SK-MEL-5 (cell line): ENCODE results near the gene D2HGDH. TPM values are rescaled to one million over a fixed set of nuclear protein-coding genes. Genes with fewer than 3 reads are reported as not detected.
"Not testable (repeated sequence)": the region's sequence is repeated elsewhere in the genome, so short reads cannot be mapped to it uniquely, and the experiment has no call there.

Source experiments
- DNase-seq: peaks from one replicate; pipeline ENCODE4 v3.0.0-alpha.2; 2016; ENCODE audit warnings: low read depth, low spot score
- in situ Hi-C: cut with HindIII; loops from 2 replicates; pipeline ENCODE4 v1.10.0; 2016; ENCODE audit warnings: low sequenced_read_pairs, high pct_unique_total_duplicates, low pct_unique_long_range_greater_than_20kb
- total RNA-seq: library from RNA; depleted of rRNA; stranded (reverse); fragments of >200 nt; shearing (Covaris generic); gene quantifications from 2 replicates; pipeline ENCODE4 v1.2.3, GENCODE V29; 2014

The D2HGDH gene
- total RNA-seq, 1 experiment from 2014 or later, result 8.8 TPM

DNA sequence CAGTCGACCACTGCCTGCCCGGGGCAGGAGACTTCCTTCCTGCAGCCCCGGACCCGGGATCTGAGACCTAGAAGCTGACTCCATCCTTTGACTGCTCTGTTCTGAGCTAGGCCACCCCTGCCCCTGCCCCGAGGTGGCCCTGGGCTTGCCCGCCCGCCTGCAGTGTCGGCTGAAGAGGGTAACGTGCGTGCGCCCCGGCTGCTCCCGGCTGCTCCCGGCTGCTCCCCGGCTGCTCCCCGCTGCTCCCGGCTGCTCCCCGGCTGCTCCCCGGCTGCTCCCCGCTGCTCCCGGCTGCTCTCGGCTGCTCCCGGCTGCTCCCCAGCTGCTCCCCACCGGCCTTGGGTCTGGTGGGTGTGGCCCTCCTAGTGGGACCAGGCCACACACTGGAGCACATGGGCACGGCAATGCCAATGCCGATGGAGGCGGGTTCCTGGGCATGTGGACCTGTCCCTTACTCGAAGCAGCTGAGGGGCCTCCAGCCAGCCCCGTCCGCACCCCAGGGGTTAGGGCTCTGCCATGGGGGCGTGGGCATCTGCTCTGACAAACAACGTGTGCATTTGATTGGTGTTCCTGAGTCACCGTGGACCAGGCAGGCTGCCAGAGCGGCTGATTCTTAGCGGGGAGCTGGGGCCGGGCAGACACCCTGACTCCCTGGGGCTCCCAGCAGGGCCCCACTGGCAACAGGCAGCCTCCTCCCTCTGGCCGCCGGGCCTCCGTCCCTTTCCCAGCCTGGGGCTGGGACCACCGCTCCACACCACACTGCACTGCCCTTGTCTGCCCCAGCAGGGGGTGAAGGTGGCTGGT is 40.2 kb downstream of the D2HGDH start:
- DNase-seq, result no peak
- in situ Hi-C loops, result no loop called here

DNA sequence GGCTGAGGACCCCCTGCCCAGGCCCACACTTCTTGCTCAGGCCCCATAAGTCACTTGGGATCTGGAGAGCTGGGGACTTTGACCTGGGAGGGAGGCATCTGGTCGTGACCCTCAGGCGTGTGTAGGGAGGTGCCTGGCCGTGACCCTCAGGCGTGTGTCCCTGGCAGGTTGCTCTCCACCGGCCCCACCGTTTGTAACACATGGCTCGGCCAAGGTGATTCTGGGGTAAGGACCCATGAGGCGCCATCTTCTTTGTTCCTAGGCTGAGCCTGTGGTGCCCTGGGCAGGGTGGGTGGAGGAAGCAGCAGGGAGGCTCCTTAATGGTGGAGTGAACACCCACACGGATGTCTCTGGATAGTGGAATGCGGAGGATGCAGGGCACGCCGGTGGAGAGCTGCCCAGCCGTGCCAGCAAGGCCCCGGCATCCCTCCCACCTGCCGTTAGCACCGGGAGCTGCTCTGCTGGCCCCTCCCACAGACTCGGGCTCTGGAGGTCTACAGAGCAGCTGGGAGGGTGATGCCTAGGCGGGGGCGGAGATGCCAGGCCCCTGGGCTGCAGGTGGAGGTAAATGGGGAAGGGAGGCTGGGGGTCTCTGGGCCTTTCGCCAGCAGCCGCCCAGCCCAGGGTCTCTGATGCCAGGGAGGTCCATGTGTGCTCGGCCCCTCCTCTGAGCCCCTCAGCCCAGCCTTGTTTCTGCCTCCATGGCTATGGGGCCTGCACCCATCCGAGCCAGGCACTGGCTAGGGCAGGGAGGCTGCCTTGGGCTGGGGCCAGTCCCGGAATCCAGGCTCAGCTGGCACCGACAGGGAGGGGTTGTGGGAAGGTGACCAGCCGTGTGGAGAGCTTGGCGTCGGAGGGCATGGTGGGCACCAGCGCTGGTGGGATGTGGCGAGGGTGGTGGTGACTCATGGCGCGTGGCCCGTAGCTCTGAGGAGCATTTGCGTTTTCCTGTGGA is 41.1 kb downstream of the D2HGDH start:
- in situ Hi-C loops, result no loop called here
- no peak for DNase-seq

DNA sequence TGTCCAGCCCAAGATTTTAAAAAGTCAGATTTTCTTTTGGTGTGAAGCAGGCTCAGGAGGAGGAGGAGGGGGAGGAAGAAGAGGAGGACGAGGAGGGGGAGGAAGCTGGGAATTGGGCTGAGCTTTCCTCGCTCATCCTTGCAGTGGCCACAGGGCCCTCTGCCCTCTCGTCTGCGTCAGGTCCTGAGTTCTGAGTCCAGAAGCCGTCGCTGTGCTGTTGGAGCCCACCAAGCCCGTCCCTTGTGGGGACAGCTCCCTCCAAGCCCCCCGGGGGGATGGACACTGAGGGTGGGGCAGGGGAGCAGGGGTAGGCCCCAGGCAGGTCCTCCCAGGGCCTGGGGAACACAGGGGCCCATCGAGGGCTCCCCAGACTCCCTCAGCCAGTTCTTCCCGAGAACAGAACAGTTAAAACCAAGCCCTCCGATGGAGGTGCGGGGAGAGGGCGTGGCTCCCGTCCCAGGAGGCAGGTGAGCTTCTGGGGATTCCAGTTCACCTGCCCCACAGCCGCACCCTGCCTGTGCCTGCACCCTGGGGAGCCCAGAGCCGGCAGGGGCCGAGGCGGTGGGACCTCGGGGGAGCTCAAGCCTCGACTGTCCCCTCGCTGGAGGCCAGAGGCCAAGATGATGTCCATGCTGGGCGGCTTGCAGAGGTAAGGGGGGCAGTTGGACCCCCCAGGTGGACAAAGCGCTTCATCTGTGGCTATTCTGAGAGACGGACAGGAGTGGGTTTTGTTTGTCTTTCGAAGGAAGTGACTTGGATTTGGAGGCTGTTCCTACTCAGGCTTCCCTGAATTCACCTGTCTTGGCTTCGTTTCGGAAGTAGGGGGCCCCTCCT is 42.1 kb downstream of the D2HGDH start, which contains the start of gene GAL3ST2:
GAL3ST2 (plus strand) TSS at position 487 of the 834 bp plus-strand sequence; CDS start at position 621, 134 bp downstream.
- DNase-seq, result no peak
- in situ Hi-C loops, result no loop called here

DNA sequence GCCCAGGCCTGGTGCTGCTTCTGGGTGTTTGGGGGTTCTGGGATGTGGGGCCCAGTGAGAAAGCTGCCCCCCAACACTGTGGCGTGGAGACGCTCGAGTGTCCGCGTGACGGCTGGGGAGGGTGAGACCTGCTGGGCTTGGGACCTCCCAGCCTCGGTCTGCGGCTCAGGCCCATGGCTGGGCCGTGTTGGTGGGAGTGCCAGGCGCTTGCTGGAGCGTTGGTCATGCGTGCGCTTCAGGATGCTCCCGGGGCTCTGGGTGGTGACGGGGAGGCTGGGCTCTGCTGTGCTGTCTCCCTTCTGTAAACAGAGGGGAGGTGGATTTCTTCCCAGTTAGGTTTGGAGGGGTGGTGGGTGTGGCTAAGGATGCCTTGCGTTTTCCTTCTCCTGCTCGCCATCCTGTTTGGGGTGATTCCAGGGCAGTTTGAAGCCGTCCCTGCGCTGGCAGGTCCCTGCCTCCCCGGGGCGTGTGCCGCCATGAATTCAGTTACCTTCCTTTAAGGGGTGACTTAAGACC is 42.8 kb downstream of the D2HGDH start:
- in situ Hi-C loops, result no loop called here
- no peak for DNase-seq

DNA sequence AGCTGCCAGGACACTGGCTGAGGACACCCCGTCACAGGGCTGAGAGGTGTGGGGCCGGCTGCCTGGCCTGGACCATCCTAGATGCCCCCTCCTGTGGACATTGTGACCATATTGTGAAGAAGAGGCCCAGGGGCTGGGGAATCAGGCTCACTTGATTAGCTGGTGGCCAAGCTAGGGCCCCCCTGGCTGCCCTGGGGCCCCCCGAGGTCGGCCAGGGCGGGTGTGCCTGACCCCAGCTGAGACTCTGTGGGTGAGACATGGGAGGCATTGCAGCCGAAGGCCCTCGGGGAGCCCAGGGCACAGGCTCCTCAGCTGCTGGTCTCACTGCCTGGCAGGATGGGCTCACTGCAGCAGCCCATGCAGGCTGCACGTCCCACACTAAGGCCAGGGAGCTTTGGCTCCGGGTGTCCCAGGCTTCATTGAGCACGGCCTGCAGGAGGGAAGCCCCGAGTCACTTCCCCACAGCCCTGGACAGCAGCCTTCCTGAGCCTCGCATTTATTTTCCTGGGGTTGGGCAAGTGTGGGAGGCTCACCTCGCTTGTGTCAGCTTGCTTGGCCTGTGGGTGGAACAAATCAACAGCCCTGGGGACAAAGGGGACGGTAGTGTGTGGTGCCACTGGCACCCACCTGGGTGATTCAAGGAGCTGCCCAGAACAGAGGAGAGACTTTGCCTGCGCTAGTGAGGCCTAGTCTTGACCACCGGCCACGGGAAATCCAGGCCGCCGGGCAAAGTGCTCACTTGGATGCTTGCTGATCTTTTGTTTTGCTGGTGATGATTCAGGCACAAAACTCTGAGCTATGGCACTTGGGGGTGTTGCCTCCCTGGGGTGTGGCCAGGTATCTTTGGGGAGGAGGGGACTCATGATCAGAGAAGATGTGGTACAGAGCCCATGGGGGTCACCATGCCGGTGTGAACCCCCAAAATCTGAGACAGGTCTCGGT is 43.5 kb downstream of the D2HGDH start:
- in situ Hi-C loops, result no loop called here
- DNase-seq, result no peak

DNA sequence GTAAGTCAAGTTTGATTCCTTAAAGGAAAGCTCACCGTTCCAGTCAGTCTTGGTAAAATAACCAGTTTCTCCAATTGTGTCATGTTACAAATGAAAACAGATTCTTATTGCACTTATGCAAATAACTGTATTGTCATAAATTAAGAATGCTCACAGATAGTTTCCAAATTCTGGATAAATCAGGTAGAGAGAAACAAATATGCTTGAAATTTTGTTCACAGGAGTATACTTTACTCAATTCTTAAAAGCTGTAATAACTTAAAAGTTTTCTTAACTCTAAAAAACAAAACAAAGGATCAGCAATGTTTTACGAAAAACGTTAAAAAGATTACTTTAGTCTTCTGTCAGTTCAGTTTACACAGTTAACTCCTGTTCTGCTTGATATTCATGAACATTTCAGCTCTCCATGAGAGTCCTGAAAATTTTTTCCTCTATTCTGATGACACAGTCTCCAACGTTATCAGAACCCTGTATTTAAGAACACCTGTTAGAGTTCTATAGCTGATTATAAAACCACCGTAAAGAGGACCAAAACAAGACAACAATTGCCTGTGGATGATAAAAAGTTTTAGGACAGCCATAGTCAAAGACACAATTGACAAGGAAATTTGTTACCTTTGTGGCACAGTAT is 46.6 kb downstream of the D2HGDH start:
- DNase-seq, result no peak
- in situ Hi-C loops, result no loop called here

DNA sequence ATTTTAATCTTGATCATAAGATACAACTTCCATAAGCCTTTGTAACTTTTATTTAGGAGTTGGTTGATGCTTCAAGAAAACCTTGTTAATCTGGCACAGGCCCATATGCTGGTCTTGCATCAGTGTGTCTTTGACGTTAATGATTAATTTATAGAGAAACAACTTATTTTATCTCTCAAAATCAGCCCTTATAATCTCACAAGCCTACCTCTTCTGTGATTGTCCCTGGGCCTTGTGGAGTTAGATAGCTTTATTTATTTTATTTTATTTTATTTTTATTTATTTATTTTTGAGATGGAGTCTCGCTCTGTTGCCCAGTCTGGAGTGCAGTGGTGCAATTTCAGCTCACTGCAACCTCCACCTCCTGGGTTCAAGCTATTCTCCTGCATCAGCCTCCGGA is 47.6 kb downstream of the D2HGDH start:
- in situ Hi-C loops, DNase-seq: not testable (repeated sequence)

DNA sequence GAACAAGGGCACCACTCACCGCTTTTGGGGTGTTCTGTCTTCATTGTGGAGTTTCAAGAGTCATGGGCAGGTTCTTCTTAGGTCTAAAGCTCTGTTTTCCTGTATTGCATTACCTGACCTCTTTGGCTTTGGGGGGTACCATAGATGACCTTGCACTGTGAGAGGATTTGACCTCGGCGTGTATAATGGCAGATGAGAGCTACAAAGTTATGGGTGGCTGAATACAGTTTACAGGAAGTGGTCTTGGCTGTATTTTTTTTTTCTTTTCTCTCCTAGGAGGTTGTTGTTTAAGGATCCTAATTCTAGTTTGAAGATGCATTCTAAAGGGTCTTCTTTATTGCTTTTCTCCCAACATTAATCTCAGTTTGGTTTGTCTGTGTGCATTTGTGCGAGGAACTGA is 53.7 kb downstream of the D2HGDH start:
- DNase-seq, result no peak
- in situ Hi-C loops, result no loop called here

DNA sequence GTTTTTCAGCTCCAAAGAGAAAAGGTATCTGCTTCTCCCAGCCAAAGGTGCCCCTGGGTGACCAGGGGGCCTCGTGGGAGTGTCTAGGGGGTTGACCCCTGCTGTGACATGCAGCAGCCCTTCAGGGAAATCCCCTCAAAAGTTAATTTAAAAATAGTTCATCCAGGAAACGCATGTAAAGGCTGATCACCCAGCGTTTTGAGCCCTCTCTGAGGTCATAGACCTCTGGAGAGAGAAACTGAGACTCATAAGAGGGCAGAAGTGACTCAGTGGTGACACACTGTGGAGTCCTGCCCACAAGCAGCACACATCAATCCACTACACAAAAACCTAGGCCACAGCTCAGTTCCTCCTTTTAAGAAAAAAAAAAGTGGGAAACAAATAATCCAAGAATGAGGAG is 54.1 kb downstream of the D2HGDH start:
- in situ Hi-C loops, result no loop called here
- DNase-seq, result no peak

DNA sequence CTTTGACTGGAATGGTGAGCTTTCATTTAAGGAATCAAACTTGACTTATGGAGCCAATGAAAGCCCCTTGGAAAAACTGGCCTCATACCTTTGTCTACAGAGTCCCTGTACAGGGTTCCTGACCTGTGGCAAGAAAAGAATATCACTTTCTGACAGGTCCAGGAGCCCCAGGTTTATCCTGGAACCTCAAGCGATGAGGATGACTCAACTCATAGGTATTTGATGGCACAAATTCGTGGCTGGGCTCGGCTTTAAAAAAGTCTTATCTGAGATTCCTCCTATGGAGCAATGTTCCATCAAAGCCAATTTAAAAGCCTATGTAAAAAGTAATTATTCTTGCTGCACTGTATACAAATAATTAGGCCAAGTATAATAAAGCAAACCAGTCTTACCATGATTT is 57.0 kb downstream of the D2HGDH start:
- DNase-seq, in situ Hi-C loops: not testable (repeated sequence)

DNA sequence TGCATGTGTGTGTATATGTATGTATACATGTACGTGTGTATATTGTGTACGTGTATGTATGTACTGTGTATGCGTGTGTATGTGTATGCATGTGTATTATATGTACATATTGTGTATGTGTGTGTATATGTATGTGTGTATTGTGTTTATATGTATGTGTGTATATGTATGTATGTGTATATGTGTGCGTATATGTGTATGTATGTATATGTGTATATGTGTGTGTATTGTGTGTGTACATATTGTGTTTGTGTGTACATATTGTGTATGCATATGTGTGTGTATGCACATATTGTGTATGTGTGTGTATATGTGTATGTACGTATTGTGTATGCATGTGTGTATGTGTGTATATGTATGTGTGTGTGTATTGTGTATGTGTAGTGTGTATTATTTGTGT is 59.0 kb downstream of the D2HGDH start:
- in situ Hi-C loops, result no loop called here
- no peak for DNase-seq

DNA sequence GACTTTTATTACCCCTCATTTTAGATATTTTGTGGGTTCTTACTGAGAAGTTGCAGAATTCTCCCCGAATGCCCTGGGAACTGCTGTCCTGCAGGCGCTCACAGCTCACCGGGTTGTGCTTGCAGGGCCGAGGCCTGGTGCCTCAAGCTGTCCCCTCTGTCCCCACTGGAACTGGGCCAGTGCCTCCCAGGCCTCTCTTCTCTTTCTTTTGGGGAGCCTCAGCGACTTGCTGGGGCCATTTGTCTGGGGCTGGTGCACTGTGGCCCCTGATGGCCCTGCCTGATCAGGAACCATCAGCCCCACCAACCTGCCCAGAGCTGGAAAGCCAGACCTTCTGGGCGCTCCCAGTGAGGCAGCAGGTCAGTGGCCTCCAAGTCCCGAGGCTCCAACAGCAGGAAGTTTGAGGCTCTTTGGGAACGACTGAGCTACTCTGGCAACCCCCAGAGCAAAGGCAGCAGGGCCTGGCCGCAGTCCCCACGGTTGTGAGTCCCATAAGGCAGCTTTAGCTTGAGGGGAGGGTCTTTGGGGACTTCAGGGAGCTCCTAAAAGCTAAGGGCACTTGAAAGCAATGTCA is 59.9 kb downstream of the D2HGDH start:
- no peak for DNase-seq
- in situ Hi-C loops, result no loop called here

DNA sequence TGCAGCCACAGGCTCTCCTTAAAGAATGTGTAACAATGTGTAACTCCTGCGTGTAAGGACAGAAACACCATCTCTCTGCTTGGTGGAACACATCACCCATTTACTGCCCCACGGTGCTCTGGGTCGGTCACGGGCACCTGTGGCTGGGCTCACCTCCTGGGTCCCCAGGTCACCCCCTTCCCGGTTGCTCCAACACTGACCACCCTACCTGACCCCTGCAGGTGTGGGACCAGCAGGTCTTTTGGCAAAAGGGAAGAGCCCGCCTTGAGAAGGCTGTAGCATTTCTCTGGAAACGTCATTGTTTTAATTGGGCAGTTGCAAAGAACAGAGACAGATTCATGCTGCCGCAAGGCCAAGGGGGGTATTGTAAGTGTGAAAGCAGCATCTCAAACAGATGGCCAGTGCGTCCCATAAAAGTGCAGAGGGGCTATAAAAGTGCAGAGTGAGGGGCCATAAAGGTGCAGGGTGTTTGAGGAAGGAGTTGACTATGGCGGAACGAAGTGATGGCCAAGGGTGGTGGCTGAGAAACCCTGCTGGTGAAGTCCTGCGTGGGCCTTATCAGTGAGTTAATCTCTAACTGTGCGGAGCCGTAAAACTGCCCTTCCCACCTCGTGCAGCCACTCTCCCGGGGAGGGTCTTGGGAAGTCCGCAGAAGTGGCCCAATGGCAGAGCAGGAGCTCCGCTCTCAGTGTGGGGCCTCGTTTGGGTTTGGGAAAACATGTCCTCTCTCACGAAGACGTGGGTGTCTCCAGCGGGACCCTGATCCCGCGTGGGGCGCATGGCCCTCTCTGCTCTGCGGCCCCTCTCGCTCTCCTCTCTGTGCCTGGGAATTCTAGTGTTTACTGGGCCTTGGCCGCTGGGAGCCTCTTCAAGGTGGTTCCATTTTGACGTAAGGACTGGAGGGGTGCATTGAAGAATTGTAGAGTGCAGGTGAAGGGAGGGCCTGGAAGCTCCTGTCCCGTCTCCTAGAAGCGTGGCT is 60.9 kb downstream of the D2HGDH start:
- DNase-seq, result no peak
- in situ Hi-C loops, result no loop called here

DNA sequence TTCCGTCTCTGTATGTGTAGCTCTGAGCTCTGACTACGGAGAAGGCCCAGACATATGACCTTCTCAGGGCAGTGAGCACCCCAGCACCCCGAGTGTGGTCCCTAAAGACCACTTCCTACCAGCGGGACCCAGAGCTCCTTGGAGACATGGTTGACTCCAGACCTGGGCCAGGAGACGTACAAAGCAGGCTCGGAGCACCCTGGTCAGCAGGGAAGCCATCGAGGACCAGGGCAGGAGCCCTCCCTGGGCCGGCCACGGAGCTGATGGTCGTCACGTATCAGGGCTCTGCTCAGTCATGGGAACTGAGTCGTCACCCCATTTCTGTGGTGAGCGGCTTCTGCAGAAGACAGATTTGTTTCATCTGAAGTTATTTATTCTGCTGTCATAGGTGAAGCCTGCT is 61.8 kb downstream of the D2HGDH start:
- DNase-seq, result no peak
- in situ Hi-C loops, result no loop called here

DNA sequence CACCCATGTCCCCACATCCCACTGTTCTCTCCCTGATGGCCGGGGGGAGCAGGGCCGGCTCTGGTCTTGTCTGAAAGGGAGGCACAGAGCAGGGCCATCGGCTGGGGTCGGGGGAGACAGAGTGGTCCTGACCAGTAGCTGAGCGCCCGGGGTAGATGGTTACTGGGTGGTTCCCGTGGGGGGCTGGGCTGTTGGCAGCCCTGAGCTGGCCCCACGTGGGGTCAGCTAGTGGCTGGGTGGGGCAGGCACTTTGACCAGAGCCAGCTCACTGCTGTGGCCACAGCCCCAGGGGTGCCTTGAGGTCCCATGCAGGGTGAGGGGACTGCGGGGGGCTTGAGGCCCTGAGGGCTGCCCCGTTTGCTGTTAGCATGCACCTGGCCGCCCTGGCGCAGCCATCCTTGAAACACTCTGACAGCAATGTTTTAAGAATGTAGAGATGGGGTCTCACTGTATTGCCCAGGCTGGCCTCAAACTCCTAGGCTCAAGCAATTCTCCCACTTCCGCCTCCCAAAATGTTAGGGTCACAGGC is 62.2 kb downstream of the D2HGDH start:
- DNase-seq, result no peak
- in situ Hi-C loops, result no loop called here
